Epidermal melanocyte (primary cell): Measurements from ENCODE around the gene PEX11A.
"Not testable (repeated sequence)": the region's sequence is repeated elsewhere in the genome, so short reads cannot be mapped to it uniquely, and the experiment has no call there.

Experiments used
- DNase-seq: peaks from one replicate; pipeline ENCODE4 v3.0.0; 2011; ENCODE audit warnings: low spot score; ENCODE audit not compliant: insufficient read length

Gene PEX11A

GRCh38 chr15:89690276-89691218 is at the start of gene PEX11A, which contains the start of gene WDR93:
Gene PEX11A, minus strand, starts transcription at chr15:89690754. Its CDS starts 122 bp downstream, at chr15:89690632.
Gene WDR93, plus strand, starts transcription at chr15:89690811. Its CDS starts 10,936 bp downstream, at chr15:89701747.
- DNase-seq, result peak; percentile 54

DNA sequence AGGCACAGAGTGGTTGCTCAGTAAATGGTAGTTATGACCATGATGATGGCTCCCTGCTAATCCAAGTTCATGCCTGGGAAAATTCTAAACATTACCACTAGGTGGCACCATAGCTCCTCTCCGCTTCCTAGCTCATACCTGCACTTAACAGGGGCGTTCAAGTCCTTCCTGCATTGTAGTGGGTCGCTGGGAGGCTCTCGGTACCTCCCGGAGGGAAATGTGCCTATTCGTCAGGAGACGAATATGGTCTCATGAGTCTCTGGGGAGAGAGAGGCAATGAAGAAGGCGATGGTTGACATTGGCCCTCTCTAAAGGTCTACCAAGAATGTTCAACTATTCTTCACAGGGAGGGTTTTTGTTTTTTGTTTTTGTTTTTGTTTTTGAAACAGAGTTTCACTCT is 49.6 kb upstream of the PEX11A start:
- peak; percentile 60 for DNase-seq

- no peak for DNase-seq
Measured at GRCh38 chr15:89735773-89736172, 45.2 kb upstream of the PEX11A start.

DNA sequence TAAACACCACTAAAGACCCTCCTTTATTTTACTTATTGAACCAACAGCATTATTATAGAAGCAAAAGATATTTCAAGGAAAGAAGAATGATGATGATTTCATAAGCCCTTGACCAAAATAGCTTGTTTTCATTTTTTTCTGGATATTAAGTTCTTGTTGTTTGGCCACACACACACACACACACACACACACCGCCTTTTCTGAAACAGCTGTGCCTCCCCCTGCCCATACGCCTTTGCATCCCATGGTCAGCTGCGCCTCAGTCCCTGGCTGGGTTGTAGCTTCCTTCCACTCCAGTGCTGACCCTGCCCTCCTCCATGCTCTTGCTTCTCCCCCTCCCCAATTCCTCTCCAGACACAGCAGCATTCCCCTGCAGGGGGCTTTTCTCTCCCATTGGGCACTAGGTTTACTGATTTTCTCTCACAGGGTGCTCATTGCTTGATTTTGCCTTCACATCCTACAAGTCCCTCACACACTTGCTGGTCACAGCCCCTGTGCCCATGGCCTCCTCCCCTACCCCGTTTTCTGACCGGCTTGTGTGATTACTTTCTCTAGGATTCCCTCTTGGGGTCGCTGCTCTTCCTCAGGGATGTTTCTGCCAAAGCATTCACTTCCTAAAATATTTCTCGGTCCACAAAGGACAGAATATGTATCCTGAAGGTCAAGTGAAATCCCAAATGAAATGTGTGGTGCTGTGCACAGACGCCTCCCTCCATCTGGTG is 42.1 kb upstream of the PEX11A start:
- DNase-seq, result no peak

GRCh38 chr15:89731275-89731674 is 40.7 kb upstream of the PEX11A start:
- DNase-seq, result no peak

DNA sequence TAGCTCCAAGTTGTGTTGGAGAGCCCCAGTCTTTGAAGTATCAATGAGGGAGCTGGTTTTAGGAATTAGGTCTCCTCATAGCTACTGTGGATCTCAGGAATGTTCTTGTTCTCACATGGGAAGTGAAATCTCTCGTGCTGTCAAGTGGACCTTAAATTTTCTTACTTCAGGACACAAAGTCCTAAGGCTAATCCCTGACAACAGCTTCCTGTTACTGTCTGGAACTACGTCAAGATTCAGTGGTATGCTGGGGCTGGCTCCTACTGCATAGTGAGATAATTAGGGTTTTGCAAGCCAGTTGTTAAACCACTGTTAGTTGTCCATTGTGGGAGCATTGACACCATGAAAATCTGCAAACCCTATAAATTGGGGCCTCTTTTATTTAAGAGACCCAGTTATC is 37.7 kb upstream of the PEX11A start:
- no peak for DNase-seq

DNA sequence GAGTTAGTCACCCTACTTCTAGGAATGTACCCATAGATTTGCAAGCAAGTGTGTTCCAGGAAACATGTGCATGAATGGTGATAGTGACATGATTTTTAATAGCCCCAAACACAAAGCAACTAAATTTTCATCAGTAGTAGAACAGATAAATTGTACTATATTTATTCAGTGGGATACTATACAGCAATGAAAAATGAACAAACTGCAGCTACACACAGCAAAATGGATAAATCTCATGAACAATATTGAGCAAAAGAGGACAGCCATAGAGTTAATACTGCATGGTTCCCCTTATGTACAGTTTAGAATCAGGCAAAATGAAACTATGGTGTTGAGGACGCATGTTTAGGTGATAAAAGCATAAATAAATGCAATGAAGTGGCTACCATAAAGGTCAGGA is 34.5 kb upstream of the PEX11A start:
- DNase-seq, result no peak

GRCh38 chr15:89724621-89725020 is 34.1 kb upstream of the PEX11A start:
- no peak for DNase-seq

DNA sequence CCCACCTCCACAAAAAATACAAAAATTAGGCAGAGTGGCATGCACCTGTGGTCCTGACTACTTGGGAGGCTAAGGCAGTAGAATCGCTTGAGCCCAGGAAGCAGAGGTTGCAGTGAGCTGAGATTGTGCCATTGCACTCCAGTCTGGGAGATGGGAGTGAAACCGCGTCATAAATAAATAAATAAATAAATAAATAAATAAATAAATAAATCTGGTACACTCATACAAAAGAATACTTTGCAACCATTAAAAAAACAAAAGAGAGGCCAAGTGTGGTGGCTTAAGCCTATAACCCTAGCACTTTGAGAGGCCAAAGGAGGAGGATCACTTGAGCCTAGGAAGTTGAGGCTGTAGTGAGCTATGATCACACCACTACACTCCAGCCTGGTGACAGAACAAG is 32.5 kb upstream of the PEX11A start:
- DNase-seq, result no peak

DNA sequence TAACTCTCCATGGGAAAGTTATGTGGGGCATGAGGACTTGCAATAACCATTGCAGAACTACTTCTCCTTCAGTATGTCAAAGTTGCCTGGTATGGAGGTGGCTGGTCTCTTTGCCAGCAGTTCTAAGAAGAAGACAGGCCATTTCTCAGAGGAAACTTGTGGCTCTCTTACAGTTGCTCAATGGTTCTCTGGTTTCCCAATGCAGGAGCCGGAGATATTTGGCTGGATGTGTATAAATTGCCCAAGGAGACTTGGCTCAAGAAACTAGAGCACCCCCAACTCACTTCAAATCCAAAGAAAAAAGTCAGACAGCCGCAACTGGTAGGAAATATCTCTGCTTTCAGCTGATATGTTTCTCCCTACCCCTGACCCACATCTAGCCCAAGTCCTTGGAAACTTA is 24.2 kb upstream of the PEX11A start:
- no peak for DNase-seq

- no peak for DNase-seq
Measured at GRCh38 chr15:89707577-89707976, 17.0 kb upstream of the PEX11A start.

GRCh38 chr15:89704411-89704810 is 13.9 kb upstream of the PEX11A start:
- no peak for DNase-seq

GRCh38 chr15:89695198-89695597 is 4.6 kb upstream of the PEX11A start:
- no peak for DNase-seq

GRCh38 chr15:89693696-89694095 is 3.1 kb upstream of the PEX11A start:
- DNase-seq, result no peak

DNA sequence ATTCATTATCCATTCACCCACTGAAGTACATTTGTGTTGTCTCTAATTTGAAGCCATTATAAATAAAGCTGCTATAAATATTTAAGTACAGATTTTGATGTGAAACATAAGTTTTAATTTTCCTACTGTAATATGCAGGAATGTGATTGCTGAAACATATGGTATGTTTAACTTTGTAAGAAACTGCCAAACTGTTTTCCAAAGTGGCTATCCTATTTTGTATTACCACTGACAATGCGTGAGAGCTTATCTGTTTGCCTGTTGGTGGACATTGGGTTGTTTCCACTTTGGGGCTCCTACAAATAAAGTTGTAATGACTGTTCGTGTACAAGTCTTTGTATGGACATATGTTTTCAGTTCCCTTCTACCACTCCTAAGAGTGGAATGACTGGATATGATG is 2.5 kb upstream of the PEX11A start:
- no peak for DNase-seq

DNA sequence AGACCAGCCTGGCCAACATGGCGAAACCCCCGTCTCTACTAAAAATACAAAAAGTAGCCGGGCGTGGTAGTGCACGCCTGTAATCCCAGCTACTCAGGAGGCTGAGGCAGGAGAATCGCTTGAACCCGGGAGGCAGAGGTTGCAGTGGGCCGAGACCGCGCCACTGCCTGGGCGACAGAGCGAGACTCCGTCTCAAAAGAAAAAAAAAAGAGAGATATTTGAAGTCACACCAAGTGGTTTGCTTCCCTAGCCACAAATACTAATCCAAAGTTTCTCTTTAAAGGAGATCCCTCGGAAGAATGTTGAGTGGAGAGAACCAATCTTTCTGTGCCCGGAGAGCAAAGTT is 651 bp downstream of the PEX11A start:
- not testable (repeated sequence) for DNase-seq

GRCh38 chr15:89686522-89686921 is 4.0 kb downstream of the PEX11A start:
- DNase-seq, result no peak

GRCh38 chr15:89685995-89686394 is 4.6 kb downstream of the PEX11A start:
- DNase-seq, result no peak

- DNase-seq, result no peak
Measured at GRCh38 chr15:89681146-89681545, 9.4 kb downstream of the PEX11A start.

DNA sequence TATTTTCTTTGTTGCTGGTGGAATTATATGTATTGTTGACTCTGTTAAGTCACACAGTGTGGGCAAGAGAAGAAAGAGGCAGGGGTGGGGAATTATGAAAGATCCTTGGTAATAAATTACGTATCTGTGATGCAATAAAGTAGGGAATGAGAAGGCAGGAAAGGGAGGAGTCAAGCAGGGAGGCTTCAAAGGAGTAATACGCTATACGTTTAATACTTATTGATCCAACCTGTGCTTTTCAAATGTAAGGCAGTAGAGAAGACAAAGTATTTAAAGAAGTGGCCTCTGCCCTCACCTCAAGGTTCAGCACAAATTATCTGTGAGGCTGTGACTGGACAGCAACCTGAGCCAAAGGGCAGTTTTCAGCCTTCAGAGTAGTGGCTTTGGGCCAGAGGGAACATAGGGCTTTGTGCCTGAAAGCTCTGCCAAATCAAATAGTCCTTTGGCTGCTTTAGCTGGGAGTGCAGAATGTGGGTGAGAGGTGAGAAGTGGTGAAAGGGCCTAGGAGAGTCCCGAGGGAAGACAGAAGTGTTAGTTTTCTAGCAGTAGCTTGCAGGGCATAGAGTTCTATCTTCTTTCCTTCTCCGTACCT is 10.2 kb downstream of the PEX11A start:
- no peak for DNase-seq

DNA sequence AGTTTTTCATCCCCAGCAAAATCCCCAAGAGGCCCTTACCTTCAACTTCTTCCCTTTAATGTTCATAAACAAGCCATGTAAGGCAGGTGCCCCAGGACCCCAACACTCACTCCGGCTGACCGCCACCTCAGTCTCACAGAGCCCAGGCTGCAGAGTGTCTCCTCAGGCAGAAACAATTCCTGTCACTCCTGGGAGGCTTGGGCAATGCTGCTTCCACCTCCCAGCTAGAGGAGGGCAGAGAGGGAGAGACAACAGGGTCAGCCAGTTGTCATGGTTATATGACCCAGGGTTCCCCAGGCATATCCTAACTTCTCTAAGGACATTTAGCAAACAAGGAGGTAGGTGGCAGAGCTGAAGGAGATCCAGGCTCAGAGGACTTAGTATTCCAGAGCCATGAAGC is 11.3 kb downstream of the PEX11A start, which contains the start of gene PLIN1:
Gene PLIN1 (minus strand): TSS at position 156 of the 400 bp plus-strand sequence. CDS start 1,878 bp downstream, outside the sequence.
- no peak for DNase-seq

- no peak for DNase-seq
Measured at GRCh38 chr15:89677381-89677780, 13.2 kb downstream of the PEX11A start.
